ENCODE results near the gene NTM. TPM values are rescaled to one million over a fixed set of nuclear protein-coding genes. Genes with fewer than 3 reads are reported as not detected.

Gene NTM
- total RNA-seq, 1 donor from 2014 or later = not detected

- DNase-seq (no peak), ATAC-seq (ENCODE audit: low read depth) (no peak)
- Mint-ChIP-seq H3K4me3 (no peak overlapping the region), H3K27ac (no peak overlapping the region), H3K36me3 (ENCODE audit: low read depth) (no peaks in the 10 kb centered on the region), H3K9me3 (no peaks in the 10 kb centered on the region), H3K4me1 (no peaks in the 10 kb centered on the region), H3K27me3 (no peaks in the 10 kb centered on the region)
- no peak for TF ChIP-seq CTCF (IDR thresholded peaks at IDR 0.05)
- ChIA-PET POLR2A (no interaction called here), CTCF (no interaction called here)
- intact Hi-C loops (cut with micrococcal nuclease) = no loop called here
These were observed 54.9 kb downstream of the NTM start for GRCh38 chr11:131425285-131425684.

- Mint-ChIP-seq H3K27ac (no peak overlapping the region), H3K27me3 (no peaks in the 10 kb centered on the region), H3K36me3 (ENCODE audit: low read depth) (no peaks in the 10 kb centered on the region), H3K4me1 (no peaks in the 10 kb centered on the region), H3K9me3 (no peaks in the 10 kb centered on the region), H3K4me3 (no peak overlapping the region)
- DNase-seq (no peak), ATAC-seq (ENCODE audit: low read depth) (no peak)
- intact Hi-C loops (cut with micrococcal nuclease) = no loop called here
- POLR2A ChIA-PET = no interaction called here
- CTCF ChIA-PET = no interaction called here
- TF ChIP-seq CTCF (IDR thresholded peaks at IDR 0.05) = no peak
These were observed 58.4 kb downstream of the NTM start for GRCh38 chr11:131428853-131429252.

- ChIA-PET POLR2A (no interaction called here), CTCF (no interaction called here)
- H3K4me3 Mint-ChIP-seq = no peak overlapping the region
- no peak for ATAC-seq (ENCODE audit: low read depth)
- no peak overlapping the region for H3K27ac Mint-ChIP-seq
- intact Hi-C loops (cut with micrococcal nuclease) = no loop called here
- H3K9me3 Mint-ChIP-seq = peaks cover 2% of the 10 kb centered on the region
- no peak for DNase-seq
- no peaks in the 10 kb centered on the region for H3K36me3 Mint-ChIP-seq (ENCODE audit: low read depth)
- no peaks in the 10 kb centered on the region for H3K27me3 Mint-ChIP-seq
- H3K4me1 Mint-ChIP-seq = no peaks in the 10 kb centered on the region
- TF ChIP-seq CTCF (IDR thresholded peaks at IDR 0.05) = no peak
These were observed 60.2 kb downstream of the NTM start for GRCh38 chr11:131430473-131431208.

- POLR2A ChIA-PET = no interaction called here
- no peaks in the 10 kb centered on the region for H3K36me3 Mint-ChIP-seq (ENCODE audit: low read depth)
- no peaks in the 10 kb centered on the region for H3K4me1 Mint-ChIP-seq
- DNase-seq = no peak
- H3K9me3 Mint-ChIP-seq = no peaks in the 10 kb centered on the region
- no peak for TF ChIP-seq CTCF (IDR thresholded peaks at IDR 0.05)
- H3K4me3 Mint-ChIP-seq = no peak overlapping the region
- no peak overlapping the region for H3K27ac Mint-ChIP-seq
- no peaks in the 10 kb centered on the region for H3K27me3 Mint-ChIP-seq
- ATAC-seq (ENCODE audit: low read depth) = no peak
- CTCF ChIA-PET = no interaction called here
- intact Hi-C loops (cut with micrococcal nuclease) = no loop called here
These were observed 70.8 kb downstream of the NTM start for GRCh38 chr11:131441051-131441810.

- H3K27me3 Mint-ChIP-seq = no peaks in the 10 kb centered on the region
- intact Hi-C loops (cut with micrococcal nuclease) = no loop called here
- POLR2A ChIA-PET = no interaction called here
These were observed 76.3 kb downstream of the NTM start for GRCh38 chr11:131446590-131447275.

More at GRCh38 chr11:131446590-131447275, 76.3 kb downstream of the NTM start:
- no peaks in the 10 kb centered on the region for H3K9me3 Mint-ChIP-seq
- CTCF ChIA-PET = no interaction called here
- no peak overlapping the region for H3K27ac Mint-ChIP-seq
- H3K36me3 Mint-ChIP-seq (ENCODE audit: low read depth) = no peaks in the 10 kb centered on the region
- no peaks in the 10 kb centered on the region for H3K4me1 Mint-ChIP-seq
- H3K4me3 Mint-ChIP-seq = no peak overlapping the region
- DNase-seq (no peak), ATAC-seq (ENCODE audit: low read depth) (no peak)
- no peak for TF ChIP-seq CTCF (IDR thresholded peaks at IDR 0.05)
